ENCODE measurements around the gene EFEMP2.
A peak's percentile ranks its signal among the peaks of the same experiment; 100 is the strongest.

Gene EFEMP2

GRCh38 chr11:65829459-65829858 lies 43.1 kb downstream of the EFEMP2 start:
- H3K4me1 Mint-ChIP-seq: peaks cover 21% of the 10 kb centered on the region
- H3K4me3 Mint-ChIP-seq: no peak overlapping the region
- TF ChIP-seq CTCF (IDR thresholded peaks at IDR 0.05): no peak
- no peaks in the 10 kb centered on the region for H3K36me3 Mint-ChIP-seq (ENCODE audit: low read depth)
- H3K9me3 Mint-ChIP-seq: no peaks in the 10 kb centered on the region
- DNase-seq: no peak
- no peak overlapping the region for H3K27ac Mint-ChIP-seq
- H3K27me3 Mint-ChIP-seq (ENCODE audit: low read depth, poor library complexity): peaks cover 21% of the 10 kb centered on the region

- no peak for DNase-seq
- Mint-ChIP-seq H3K27me3 (ENCODE audit: low read depth, poor library complexity) (peaks cover 16% of the 10 kb centered on the region), H3K36me3 (ENCODE audit: low read depth) (no peaks in the 10 kb centered on the region), H3K4me3 (no peak overlapping the region), H3K27ac (no peak overlapping the region), H3K4me1 (peaks cover 21% of the 10 kb centered on the region), H3K9me3 (no peaks in the 10 kb centered on the region)
- no peak for TF ChIP-seq CTCF (IDR thresholded peaks at IDR 0.05)
Measured at GRCh38 chr11:65826984-65827735, 45.4 kb downstream of the EFEMP2 start.

GRCh38 chr11:65822776-65823528 lies 49.6 kb downstream of the EFEMP2 start:
- Mint-ChIP-seq H3K27me3 (ENCODE audit: low read depth, poor library complexity) (peaks cover 9% of the 10 kb centered on the region), H3K36me3 (ENCODE audit: low read depth) (no peaks in the 10 kb centered on the region), H3K27ac (no peak overlapping the region), H3K9me3 (no peaks in the 10 kb centered on the region), H3K4me3 (no peak overlapping the region), H3K4me1 (peaks cover 18% of the 10 kb centered on the region)
- TF ChIP-seq CTCF (IDR thresholded peaks at IDR 0.05): no peak
- no peak for DNase-seq

- Mint-ChIP-seq H3K4me1 (peaks cover 34% of the 10 kb centered on the region), H3K9me3 (no peaks in the 10 kb centered on the region), H3K36me3 (ENCODE audit: low read depth) (peaks cover 6% of the 10 kb centered on the region), H3K27ac (peak overlapping the region; percentile 54), H3K4me3 (no peak overlapping the region), H3K27me3 (ENCODE audit: low read depth, poor library complexity) (peaks cover 25% of the 10 kb centered on the region)
- no peak for DNase-seq
- no peak for TF ChIP-seq CTCF (IDR thresholded peaks at IDR 0.05)
Measured at GRCh38 chr11:65821107-65821506, 51.5 kb downstream of the EFEMP2 start.

DNA sequence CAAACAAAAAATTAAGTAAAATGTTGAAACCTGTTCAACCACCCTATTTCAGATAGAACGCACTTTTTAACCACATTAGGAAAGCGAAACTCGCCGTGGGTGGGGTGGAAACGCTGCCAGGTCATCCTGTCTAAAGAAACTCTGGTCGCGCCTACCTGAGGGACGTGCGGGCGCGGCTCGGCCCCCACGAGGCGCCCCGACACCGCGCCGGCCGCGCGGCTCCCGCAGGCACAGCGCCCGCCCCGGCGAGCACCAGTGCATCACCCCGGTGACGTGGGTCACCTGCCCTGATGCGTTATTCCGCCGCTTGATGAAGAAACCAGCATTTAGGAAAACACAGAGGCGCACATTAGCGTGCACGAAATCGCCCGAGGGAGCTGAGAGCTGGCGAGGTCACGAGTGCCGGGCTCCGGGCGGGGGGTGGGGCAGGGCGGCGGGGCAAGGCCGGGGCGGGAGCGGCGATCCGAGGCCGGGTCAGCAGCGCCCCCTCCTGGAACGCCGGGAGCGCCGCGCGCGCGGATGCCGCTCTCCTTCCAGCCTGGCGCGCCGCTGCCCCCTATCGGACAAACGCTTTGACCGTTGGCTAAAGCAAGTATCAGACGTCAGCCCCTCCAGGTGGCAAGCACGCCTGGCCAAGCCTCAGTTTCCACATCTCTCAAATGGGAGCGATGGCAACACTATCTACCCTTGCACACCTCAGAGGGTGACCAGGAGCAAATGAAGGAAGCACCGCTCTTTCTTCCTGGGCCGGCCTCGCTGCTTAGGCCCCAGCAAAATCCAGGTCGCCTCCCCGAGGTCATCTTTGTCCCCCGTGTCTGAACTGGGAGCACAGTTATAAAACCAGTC lies 54.5 kb downstream of the EFEMP2 start:
- no peaks in the 10 kb centered on the region for H3K9me3 Mint-ChIP-seq
- peaks cover 39% of the 10 kb centered on the region for H3K4me1 Mint-ChIP-seq
- H3K27me3 Mint-ChIP-seq (ENCODE audit: low read depth, poor library complexity): peaks cover 26% of the 10 kb centered on the region
- H3K27ac Mint-ChIP-seq: no peak overlapping the region
- TF ChIP-seq CTCF (IDR thresholded peaks at IDR 0.05): peak; percentile 99
- H3K4me3 Mint-ChIP-seq: peak overlapping the region; percentile 87
- DNase-seq: peak; percentile 99
- peaks cover 11% of the 10 kb centered on the region for H3K36me3 Mint-ChIP-seq (ENCODE audit: low read depth)
